SK-N-MC (cell line): ENCODE results near the gene UBAP1.

Source experiments
- EZH2 ChIP-seq: fragments of 200-600 bp; sonication (generic); IDR thresholded peaks from one replicate; pipeline ENCODE4 v1.6.1; 2017; ENCODE audit warnings: antibody characterized with exemption
- FOXP2 ChIP-seq: optimal IDR thresholded peaks from 2 replicates; pipeline ENCODE3; 2011; ENCODE audit warnings: mild to moderate bottlenecking, moderate library complexity; ENCODE audit not compliant: insufficient read depth; ENCODE audit errors: extremely low read length, control extremely low read depth
- POLR2AphosphoS5 ChIP-seq: IDR thresholded peaks from 2 replicates; pipeline ENCODE4 v1.6.1; 2012; ENCODE audit warnings: mild to moderate bottlenecking, low read depth, low read length, borderline replicate concordance

DNA sequence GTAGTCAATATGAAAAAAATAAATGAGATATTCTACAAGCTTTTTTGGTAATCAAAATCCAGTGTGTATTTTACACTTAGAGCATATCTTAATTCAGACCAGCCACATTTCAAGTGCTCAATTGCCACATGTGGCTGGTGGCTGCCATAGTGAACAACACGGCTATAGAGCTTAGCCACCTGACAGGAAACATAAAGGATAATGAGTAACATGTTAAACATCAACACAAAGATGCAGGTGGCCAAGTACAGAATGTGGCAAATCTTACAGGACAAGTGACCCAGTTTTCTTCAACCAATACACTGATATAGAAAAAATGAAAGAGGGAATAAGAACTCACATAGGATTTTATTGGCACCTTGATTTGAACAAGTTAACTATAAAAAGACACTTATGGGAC, 88.8 kb downstream of the UBAP1 start:
- no peak for TF ChIP-seq EZH2
- no peak for TF ChIP-seq POLR2AphosphoS5
- no peak for TF ChIP-seq FOXP2
